ENCODE measurements around the gene ELMO1. TPM values are rescaled to one million over a fixed set of nuclear protein-coding genes. Genes with fewer than 3 reads are reported as not detected.
A peak's percentile ranks its signal among the peaks of the same experiment; 100 is the strongest.

The ELMO1 gene
- total RNA-seq, 1 experiment from 2014 or later = 7.8 TPM

- Mint-ChIP-seq H3K4me3 (no peak overlapping the region), H3K27ac (peak overlapping the region in 1 of 3 experiments; percentile 11; a peak in 2 of 7 replicates), H3K9me3 (no peaks in the 10 kb centered on the region), H3K27me3 (ENCODE audit: low read depth) (no peaks in the 10 kb centered on the region; the same call in 1 of the 2 replicates), H3K36me3 (ENCODE audit: insufficient read depth in 1 of 3, low read depth in 3 of 3) (no peaks in the 10 kb centered on the region), H3K4me1 (peaks cover 37 to 43% of the 10 kb centered on the region in 2 experiments)
- Histone ChIP-seq H3K27ac (ENCODE audit: insufficient read length, low read depth, low read length) (no peak overlapping the region), H3K4me1 (ENCODE audit: insufficient read depth, low read length) (peaks cover 14% of the 10 kb centered on the region), H3K9me3 (ENCODE audit: control insufficient read depth, low read depth, low read length) (no peaks in the 10 kb centered on the region), H3T11ph (ENCODE audit: low read length) (no peak overlapping the region), H3K27me3 (ENCODE audit: insufficient read depth, low read length) (no peaks in the 10 kb centered on the region), H3K4ac (ENCODE audit: low read depth, low read length) (no peak overlapping the region), H3K14ac (ENCODE audit: insufficient read depth, low read length) (no peak overlapping the region), H2BK20ac (ENCODE audit: low read depth, low read length, poor library complexity, severe bottlenecking) (no peak overlapping the region), H4K91ac (ENCODE audit: insufficient read length, low read depth, low read length) (no peak overlapping the region), H3K9ac (ENCODE audit: extremely low read depth, insufficient read length, low read length) (no peak overlapping the region), H2AK5ac (ENCODE audit: insufficient read length, low read length) (no peak overlapping the region), H4K5ac (ENCODE audit: insufficient read length, low read depth, low read length) (no peak overlapping the region), H3K4me2 (ENCODE audit: insufficient read depth, insufficient read length, low read length) (no peak overlapping the region), H3K18ac (ENCODE audit: insufficient read length, low read depth, low read length) (no peak overlapping the region), H2BK12ac (ENCODE audit: insufficient read length, low read depth, low read length) (no peak overlapping the region), H4K20me1 (ENCODE audit: control insufficient read depth, insufficient read depth, insufficient read length) (no peaks in the 10 kb centered on the region), H2BK5ac (ENCODE audit: insufficient read length, low read length) (no peak overlapping the region), H3K23me2 (ENCODE audit: insufficient read length, low read depth, low read length, poor library complexity, severe bottlenecking) (no peaks in the 10 kb centered on the region), H4K8ac (replicated peaks; ENCODE audit: insufficient read length, low read depth, low read length) (no peak overlapping the region), H3K56ac (ENCODE audit: insufficient read length, low read depth, low read length) (no peak overlapping the region), H2AFZ (ENCODE audit: low read length) (no peak overlapping the region), H3K79me2 (ENCODE audit: insufficient read depth, low read length) (no peaks in the 10 kb centered on the region; the same call in 1 of the 2 replicates), H2BK15ac (ENCODE audit: low read depth, low read length) (no peak overlapping the region), H3K23ac (ENCODE audit: insufficient read length, low read depth, low read length) (no peak overlapping the region), H2BK120ac (ENCODE audit: low read depth, low read length, poor library complexity, severe bottlenecking) (no peak overlapping the region), H3K79me1 (ENCODE audit: insufficient read depth, low read depth, low read length, poor library complexity, severe bottlenecking) (no peaks in the 10 kb centered on the region)
- no peak for TF ChIP-seq CTCF (conservative IDR thresholded peaks at IDR 0.05)
- DNase-seq = no peak
- WGBS (ENCODE audit: extremely low coverage, insufficient read length, low lambda C conversion rate) = no CpG with 5 or more reads among the region's 1 CpG
These were observed 55.2 kb downstream of the ELMO1 start for GRCh38 chr7:37393476-37393875.
